Stimulated activated memory B cell treated with anti-CD40 and anti-IgM and Interleukin-4, amounts not matched to agents 10 μg/mL and 1 μg/mL and 100 μg/mL, for 72 hours (primary cell): Measurements from ENCODE around the gene CFAP20.
"Not testable (repeated sequence)": the region's sequence is repeated elsewhere in the genome, so short reads cannot be mapped to it uniquely, and the experiment has no call there.

ENCODE experiments used
- ATAC-seq: fragments of 150-1000 bp; cut with Tn5 transposase; 2 replicates; pipeline ENCODE4 v1.10.0; 2021
- H3K27ac Mint-ChIP-seq: one replicate; pipeline ENCODE4 v1.8.0; 2022; ENCODE audit warnings: mild to moderate bottlenecking, mixed read lengths
- H3K27me3 Mint-ChIP-seq: one replicate; pipeline ENCODE4 v1.8.0; 2022; ENCODE audit warnings: mixed read lengths
- H3K36me3 Mint-ChIP-seq: one replicate; pipeline ENCODE4 v1.8.0; 2022; ENCODE audit warnings: mixed read lengths
- H3K4me1 Mint-ChIP-seq: one replicate; pipeline ENCODE4 v1.8.0; 2022; ENCODE audit warnings: mixed read lengths
- H3K4me3 Mint-ChIP-seq: one replicate; pipeline ENCODE4 v1.8.0; 2022; ENCODE audit warnings: mild to moderate bottlenecking, moderate library complexity, mixed read lengths
- H3K9me3 Mint-ChIP-seq: one replicate; pipeline ENCODE4 v1.8.0; 2022; ENCODE audit warnings: mixed read lengths

CFAP20 gene

GRCh38 chr16:58072134-58072533, 57.0 kb downstream of the CFAP20 start:
- ATAC-seq, H3K4me3 Mint-ChIP-seq, H3K27ac Mint-ChIP-seq, H3K36me3 Mint-ChIP-seq, H3K4me1 Mint-ChIP-seq: not testable (repeated sequence)
- H3K9me3 Mint-ChIP-seq, result peaks cover 18% of the 10 kb centered on the region
- H3K27me3 Mint-ChIP-seq, result peaks cover 14% of the 10 kb centered on the region

- peaks cover 11% of the 10 kb centered on the region for H3K27me3 Mint-ChIP-seq
- ATAC-seq, result no peak
- no peaks in the 10 kb centered on the region for H3K4me1 Mint-ChIP-seq
- H3K4me3 Mint-ChIP-seq, result no peak overlapping the region
- peaks cover 12% of the 10 kb centered on the region for H3K9me3 Mint-ChIP-seq
- H3K36me3 Mint-ChIP-seq, result peaks cover 4% of the 10 kb centered on the region
- no peak overlapping the region for H3K27ac Mint-ChIP-seq
Measured at GRCh38 chr16:58070585-58070984, 58.6 kb downstream of the CFAP20 start.
